NCI-H1092 (cell line): ENCODE measurements around the gene TMC1.

ENCODE experiments used
- DNase-seq: peaks from one replicate; lab custom pipeline; 2025; lab: John Stamatoyannopoulos, UW

Gene TMC1

DNA sequence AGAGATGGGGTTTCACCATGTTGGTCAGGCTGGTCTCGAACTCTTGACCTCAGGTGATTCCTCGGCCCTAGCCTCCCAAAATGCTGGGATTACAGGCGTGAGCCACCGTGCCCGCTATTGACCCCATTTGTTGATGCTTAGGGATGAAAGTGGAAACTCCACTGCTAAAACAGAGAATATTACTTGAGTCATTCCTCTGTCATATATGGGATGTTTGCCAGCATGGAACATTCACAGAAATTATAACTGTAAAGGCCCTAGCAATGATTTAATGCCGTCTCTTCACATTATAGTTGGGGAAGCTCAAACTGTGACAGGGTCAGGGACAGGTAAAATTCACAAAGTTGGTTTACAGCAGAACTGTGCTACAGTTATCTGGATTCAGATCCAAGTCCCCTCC, 94.5 kb downstream of the TMC1 start:
- DNase-seq: no peak

DNA sequence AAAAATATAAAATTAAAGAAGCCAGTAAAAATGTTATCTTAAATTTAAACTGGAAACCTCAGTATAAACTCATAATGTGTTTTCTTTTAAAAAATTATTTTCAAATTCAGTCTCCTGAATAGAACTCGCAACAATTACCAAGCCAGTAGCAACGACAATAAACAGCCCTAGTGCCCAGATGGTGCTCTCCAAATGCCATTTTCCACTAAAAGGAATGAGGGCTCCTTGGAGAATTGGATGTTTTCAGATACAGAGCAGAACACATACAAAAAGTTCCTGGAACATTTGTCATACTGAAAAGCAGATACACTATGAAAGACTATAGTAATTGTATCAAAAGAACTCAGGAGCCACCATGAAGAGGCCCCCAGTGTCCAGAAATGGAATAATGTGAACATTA, 97.4 kb downstream of the TMC1 start:
- no peak for DNase-seq

DNA sequence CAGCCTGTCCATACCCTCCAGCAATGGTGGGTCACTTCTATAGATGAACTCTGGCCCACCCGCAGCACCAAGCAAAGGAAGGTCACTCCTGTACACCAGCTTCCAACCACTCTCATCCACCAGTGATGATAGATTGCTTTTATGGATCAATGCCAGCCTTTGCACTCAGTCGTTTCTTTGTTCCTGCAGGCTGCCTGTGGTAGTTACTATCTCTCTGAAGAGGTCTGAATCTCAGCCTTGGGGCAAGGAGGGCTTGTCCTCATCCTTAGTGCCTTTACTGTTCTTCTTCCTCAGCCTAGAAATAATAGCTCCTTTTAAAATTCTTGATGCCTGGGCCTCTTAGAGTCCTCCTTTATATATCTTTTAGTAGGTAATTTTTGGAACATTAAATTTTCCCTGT, 100.8 kb downstream of the TMC1 start:
- DNase-seq: no peak

DNA sequence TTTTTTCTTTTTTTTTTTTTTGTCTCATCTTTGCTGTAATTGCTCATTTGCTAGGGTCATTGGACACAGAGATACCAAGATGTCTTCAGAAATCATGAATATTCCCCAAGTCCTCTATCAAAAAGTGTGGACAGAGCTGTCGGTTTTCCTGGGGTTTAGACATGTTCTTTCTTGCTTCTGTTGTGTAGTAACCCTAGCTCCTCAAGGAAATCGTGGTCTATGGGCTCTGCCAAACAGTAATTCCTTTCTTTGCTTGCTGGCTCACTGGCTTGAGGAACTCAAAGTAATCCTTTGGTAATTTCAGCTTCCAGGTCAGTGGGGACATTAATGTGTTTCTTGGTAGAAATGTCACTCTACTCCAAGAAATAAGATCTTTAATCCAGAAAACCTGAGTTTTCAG, 101.7 kb downstream of the TMC1 start:
- no peak for DNase-seq

DNA sequence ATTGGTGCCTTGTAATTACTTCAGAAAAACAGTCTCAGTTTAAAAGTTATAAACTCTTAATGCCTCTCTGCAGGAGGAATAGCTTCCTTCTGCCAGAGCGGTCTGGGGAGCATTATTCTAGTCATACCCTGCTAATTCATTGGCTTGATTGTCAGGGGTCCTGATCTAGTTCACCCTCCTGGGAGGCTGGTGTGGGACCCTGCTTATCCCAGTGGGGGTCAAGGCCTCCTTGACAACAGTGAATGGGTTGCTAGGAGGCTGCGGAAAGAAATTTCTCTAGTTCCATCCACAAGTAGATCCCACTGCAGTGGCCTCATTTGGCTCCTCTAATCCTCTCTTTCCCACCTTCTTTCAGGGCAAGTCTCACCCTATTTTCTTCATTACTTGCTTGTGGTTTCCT, 105.7 kb downstream of the TMC1 start:
- no peak for DNase-seq

DNA sequence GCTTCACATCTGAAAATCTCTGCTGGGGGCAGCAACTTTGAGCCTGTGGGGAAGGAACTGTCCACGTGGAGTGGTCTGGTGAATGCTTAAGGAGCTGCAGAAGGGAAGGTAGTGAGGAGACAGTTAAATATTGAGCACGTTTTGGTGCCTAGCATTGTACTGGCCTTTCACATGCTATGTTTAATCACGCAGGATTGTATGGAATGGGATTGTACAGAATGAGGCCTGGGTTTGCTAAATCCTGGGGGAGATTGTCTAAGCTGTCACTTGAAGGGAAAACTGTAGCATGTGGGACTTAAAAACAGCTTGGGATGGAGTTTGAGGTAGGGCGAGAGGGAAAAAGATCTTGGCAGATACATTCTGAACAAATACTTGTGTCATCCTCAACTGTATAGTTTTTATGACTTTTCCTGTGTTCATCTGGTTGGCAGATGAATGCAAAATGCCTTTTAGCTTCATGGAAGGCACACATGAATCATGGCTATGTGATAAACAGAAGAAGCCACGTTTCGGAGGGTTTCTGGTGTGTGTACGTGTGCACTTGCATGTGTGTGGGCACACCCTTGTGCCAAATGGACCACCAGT, 106.6 kb downstream of the TMC1 start:
- DNase-seq: no peak

DNA sequence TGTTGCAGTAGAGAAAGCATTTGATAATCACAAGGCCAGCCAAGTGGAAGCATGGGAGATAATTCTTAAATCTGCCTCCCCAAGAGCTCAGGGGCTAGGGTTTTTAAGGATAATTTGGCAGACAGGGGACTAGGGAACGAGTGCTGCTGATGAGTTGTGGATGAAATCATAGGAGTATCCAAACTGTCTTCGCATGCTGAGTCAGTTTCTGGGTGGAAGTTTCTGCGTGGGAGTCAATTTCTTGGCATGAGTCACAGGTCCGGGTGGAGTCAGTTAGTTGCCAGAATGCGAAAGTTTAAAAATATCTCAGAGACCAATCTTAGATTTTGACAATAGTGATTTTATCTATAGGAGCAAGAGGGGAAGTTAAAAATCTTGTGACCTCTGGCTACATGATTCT, 112.6 kb downstream of the TMC1 start:
- DNase-seq: no peak

DNA sequence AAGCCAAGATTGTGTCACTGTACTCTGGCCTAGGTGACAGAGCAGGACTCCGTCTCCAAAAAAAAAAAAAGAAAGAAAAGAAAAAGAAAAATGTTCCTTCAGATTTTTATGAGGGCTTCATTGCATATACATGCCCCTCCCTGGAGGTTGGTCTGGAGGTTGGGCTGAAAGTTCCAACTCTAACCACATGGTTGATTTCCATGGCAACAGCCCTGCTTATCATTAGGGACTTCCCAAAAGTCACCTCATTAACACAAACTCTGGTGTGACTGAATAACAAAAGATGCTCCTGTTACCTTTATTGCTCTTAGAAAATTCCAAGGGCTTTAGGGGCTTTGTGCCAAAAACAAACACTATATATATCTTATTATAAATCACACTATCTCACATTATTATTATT, 113.8 kb downstream of the TMC1 start:
- no peak for DNase-seq

DNA sequence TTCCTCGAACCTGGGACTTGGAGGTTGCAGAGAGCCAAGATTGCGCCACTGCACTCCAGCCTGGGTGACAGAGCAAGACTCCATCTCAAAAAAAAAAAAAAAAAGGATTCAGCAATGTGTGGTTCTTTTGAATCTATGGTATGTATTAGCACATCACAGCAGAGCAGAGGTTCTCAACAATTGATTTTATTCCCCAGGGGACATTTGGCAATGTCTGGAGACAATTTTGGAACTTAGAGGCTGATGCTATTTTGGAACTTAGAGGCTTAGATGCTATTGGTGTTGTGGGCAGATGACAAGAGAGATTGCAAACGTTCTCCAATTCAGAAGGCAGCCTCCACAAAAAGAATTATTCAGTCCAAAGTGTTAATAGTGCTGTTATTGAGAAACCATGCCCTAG, 115.2 kb downstream of the TMC1 start:
- no peak for DNase-seq

DNA sequence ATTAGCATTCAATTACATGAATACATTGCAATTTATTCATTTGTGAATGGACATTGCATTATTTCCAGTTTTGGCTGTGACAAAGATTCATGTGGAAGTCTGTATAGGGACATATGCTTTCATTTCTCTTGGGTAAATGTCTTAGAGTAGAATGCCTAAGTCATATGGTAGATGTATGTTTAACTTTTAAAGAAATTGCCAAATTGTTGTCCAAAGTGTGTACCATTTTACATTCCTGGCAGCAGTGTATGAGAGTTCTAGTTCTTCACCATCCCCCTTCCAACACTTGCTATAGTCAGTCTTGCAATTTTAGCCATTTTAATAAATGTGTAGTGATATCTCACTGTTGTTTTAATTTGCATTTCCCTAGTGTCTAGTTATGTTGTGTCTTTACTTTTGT, 122.2 kb downstream of the TMC1 start:
- DNase-seq: no peak

DNA sequence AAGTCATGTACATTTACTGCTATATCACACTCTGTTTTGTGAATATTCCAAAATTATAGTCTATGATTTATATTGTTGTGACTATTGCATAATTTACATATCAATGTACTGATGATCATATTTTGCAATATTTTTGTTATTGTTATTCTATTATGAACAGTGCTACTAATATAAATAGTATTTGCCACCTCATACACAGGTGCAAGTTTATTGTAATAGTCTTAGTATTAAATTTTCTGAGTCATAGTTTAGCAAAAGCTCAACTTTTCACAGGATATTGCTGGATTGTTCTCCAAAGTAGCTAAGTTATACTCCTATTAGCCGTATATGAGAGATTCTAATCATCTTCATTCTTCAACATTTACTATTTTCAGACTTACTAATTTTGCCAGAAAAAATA, 124.7 kb downstream of the TMC1 start:
- no peak for DNase-seq

DNA sequence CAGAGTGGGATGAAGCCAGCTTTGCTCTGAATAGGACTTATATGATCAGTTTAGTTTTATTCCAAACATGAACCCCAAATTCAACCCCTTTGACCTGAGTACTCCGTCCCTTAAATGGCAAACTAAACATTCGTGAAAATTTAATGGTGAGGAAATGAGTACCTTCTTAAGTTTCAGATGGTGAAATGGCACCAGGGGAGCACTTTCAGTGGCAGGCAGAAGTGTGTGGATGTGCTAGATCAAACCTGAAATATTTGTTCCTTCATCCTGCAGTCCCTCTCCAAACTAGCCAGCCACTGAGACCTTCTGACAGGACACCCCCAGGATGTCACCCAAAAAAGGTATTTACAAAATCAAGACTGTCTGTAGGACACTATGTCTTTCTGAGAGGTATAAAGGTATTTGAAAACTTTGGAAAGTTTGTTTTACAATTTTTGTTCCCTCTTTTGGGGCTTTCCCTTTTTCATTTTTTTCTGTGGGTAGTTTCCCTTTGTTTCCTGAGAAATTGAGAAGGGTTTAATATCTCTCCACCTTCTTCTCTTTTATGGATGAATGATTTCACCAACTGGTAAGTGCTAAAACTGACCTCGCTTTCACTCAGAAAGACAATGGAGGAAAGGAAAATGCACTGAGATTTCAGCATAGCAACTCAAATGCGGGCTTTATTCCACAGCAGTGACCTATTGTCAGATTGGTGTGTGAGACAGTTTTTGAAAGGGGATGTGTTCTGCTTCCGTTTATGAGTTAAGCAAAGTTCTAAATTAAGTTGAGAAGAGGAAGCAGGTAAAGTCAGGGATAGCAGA, 127.1 kb downstream of the TMC1 start:
- DNase-seq: no peak

DNA sequence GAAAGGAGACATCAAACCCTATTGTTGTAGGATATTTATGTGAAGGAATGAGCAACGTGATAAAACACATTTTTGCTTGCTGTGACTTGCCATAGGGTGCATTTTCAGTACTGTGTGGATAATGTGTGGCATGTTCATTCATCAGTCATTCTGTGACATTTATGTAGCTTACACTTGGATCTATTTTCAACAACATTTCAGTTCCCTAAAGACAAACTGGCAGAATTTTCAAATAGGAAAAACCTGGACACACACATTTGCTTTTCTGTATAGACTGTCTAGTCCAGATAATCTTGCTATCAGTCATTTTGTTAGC, 127.7 kb downstream of the TMC1 start:
- DNase-seq: no peak

DNA sequence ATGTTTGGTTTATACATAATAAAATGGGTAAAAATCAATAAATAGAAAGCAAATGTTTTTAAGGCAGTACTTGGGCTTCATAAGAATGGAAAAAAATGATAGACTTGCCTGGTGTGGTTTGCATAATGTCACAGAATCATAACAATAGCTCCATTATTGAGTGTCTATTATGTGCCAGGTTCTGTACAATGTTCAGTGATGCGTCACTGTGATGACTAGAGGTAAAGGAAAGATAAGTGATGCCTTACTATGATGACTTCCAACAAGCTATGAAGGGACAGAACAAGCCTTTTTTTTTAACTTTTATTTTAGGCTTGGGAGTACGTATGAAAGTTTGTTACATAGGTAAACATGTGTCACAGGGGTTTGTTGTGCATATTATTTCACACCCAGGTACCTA, 128.8 kb downstream of the TMC1 start:
- no peak for DNase-seq

DNA sequence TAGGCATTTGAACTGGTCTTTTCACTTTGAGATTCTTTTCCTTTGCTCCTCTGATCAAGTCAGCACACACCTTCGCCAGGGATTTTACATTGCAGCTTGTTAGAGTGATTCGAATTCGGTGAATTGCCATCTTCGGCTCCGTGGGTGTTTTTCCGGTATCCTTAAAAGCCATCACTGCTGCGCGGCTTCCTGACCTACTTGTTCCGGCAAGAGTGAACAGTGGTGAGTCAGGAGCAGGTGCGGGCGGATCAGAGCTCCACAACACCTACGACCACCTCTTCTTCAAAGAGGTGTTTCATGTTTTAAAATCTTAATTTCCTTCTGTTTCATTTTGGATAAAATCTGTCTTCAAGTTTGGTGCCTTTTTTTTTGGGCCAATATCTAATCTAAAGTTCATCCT, 134.6 kb downstream of the TMC1 start:
- no peak for DNase-seq

DNA sequence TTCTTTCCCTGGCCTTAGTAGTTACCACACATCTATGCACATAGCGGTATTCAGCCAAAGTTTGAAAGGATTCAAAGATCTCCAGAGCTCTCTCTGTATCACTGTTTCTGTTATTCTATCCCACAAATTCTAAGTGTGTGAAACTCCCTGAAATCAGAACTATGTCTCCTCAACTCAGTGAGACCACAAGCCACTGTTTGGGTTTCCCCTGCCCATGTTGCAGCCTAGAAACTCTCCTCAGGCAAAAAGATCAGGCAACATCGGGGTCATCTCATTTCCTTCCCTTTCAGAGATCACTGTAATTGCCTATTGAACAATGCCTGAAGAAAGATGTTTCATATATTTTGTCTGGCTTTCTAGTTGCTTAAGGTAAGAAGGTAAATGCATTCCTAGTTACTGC, 135.6 kb downstream of the TMC1 start:
- no peak for DNase-seq

DNA sequence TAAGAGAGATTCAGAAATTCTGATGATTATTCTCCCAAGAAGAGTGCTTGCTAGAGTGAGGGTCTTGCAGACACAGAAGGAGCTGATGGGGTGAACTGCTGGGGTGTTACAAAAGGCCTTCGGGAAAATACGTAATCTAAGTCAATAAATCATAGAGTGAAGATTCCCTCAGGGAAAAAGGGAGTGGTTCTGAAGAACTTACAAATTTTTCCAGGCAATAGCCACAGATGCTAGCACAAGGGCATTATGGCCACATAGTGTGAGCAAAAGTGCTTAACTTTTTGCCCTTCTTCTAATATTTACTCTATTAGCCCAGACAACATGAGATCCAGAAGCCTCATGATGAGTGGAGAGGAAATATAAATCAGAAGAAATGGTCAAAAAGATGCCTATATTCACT, 137.3 kb downstream of the TMC1 start:
- no peak for DNase-seq

DNA sequence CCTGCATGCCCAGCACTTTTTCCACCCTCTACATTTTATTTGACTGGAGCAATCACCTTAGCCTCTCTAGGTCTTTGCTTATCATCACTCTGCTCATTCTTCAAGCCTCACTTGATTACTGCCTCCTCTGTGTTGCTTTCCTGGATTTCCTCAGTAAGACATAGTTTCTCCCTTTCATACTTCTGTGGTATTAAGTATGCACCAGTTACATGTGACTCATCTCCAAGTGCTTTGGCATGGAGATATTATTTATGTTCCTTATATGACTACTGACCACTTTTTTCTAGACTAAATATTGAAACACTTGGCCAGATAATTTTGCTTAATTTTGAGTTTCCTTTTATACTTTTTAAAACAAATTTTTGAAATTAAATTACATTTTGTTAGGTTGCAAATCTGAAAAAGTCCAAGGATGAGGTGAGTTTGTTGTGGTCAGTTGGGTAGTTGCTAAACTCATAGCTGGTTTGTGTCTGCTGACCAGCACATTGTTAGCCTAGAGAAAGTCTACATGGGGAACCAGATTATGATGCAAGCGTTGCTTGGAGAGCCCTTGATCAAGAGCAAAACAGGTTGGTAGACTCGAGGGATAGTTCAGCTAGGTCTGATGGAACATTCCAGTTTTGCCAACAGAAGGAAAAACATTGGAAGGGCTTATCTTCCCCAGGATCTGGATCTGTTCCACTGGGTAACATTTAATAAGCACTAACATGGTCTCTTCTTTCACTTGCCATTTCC, 140.2 kb downstream of the TMC1 start:
- DNase-seq: no peak

DNA sequence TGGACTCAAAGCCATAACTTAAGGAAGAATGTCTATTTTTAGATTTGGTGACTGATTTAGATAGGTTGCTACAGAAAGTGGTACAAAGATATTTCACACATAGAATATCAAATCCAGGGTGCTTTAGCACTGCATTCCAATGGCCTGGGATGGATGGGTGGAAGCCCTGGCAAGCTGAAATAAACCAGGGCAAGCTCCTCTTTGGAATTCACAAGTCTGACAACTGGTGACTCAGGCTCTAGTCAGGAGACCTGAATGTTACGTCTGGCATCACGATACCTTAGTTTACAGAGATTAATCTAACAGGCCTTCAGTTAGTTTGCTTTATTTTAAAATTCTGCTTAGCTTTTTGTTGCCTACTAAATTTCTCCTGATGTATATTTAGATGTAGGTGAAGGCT, 144.0 kb downstream of the TMC1 start:
- DNase-seq: no peak

DNA sequence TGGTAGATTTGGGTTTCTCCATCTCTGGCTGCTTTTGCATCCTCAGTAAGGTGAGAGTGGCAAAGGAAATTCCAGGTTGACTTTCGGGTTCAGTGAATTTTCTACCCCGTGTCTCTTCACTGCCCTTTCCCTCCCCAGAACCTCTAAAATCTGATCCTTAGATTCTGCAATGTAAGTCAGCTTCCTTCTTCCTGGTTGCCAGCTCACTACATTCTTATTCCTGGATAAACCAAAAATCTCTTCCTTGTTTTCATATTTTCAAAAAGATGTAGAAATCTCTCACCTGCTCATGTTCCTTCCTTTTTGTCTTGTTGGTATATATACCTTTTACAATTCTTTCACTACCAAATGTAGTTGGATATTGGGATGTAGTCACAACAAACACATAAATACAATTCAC, 145.8 kb downstream of the TMC1 start:
- DNase-seq: no peak

DNA sequence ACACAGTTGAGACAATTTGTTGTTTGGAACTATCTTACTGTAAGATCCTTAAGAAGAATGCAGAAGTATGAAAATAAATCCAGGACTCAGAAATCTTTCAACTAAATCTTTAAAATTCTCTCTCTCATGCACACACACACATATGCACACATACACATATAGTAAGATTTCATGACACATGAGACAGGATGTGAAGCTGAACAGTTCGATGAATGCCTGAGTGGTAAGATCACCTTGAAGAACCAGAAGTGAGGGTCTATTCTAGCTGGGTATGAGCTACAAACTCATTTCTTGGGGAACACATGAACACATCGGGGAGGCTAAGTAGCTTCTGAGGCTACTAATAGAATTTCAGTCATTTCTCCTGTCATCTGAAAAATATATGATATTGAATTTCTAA, 153.6 kb downstream of the TMC1 start:
- DNase-seq: no peak

DNA sequence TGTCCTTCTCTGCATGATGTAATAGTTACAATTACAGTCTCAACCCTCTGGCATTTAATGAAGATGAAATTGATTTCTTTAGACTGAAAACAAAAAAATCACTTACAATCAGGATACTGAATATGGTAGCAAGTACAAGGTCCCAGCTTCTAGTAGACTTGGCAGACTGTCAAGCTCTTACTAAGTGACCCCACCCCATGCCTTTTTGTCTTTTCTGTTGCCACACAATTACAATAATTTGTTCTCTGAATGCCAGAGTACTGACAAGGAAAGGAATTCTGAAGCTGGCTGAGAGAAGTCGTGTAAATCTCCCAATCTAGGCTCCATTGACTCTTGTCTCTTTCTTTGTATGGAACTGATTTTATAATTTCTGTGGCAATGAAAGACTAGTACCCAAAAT, 154.2 kb downstream of the TMC1 start:
- no peak for DNase-seq

DNA sequence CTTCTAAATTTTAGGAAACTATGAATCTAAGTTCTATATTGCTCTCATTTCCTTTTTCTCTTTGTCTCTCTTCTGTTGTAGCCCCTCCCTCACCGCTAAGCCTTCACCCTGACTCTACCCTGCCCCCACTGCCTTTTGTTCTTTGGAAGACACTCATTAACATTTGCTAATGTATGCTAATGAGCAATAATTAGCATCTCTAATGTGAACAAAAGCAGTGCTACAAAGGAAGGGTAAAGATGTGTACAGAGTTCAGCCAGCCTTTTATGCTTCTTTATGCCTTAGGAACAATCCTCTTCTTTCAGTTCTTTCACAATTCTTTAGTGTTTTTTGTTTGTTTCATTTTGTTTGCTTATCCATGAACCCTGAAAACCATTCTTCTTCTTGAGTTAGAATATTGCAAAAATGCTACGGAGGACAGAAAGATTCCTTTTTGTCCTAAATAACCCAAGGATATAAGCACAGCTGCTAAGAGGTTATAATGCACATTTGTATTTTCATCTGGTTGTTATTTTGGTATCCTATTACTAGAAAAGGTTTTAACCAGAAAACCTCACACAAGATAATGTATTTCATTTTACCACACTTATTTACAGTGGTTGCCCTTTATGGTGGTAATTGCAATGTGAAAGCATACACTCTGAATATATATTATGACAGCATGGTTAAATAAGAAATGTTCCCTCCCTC, 159.3 kb downstream of the TMC1 start:
- no peak for DNase-seq
